ENCODE measurements around the gene SNRPA. TPM values are rescaled to one million over a fixed set of nuclear protein-coding genes. Genes with fewer than 3 reads are reported as not detected.

The SNRPA gene
- total and polyA plus RNA-seq, 2 of the 13 experiments (the other 11 are each of a cell fraction or from before 2014, with no cell fraction given) = 59.6 to 162 TPM

DNA sequence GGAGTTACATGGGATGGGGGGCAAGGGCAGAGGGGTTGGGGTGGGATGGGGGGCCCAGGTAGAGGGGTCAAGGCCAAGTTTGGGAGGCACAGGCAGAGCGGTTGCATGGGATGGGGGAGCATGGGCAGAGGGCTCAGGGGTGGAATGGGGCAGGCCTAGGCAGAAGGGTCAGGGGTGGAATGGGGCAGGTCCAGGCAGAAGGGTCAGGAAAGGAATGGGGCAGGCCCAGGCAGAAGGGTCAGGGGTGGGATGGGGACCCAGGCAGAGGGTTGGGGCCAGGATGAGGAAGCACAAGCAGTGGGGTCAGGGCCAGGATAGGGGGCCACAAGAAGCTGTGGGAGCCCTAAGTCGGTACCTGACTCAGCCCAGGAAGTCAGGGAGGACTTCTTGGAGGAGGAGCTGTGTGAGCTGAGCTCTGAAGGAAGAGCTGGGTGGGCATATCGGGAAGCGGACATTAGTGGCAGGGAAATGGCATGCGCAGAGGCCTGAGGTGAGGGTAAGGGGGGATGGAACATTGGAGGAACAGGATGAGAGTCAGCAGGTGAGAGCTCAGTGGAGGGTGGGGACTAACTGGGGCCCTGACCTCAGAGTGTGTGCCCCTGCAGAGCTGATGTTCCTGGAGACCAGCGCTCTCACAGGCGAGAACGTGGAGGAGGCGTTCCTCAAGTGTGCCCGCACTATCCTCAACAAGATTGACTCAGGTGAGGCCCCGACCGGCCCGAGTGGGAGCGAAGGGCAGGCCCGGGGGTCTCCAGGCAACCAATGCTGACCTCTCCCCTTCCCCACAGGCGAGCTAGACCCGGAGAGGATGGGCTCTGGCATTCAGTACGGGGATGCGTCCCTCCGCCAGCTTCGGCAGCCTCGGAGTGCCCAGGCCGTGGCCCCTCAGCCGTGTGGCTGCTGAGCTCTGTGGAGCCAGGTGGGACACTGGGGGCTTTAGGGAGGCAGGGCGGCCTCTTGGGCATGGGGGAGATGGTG, 35.3 kb downstream of the SNRPA start:
- no peak overlapping the region for H3K27ac ChIP-seq (ENCODE audit: extremely low read length, insufficient read depth, low read length)
- H3K27me3 ChIP-seq (ENCODE audit: control insufficient read depth in 1 of 2, insufficient read depth in 2 of 2, low read length in 2 of 2) = no peaks in the 10 kb centered on the region
- no TSS peak for BruUV-seq (replicated peaks)
- H3K4me3 ChIP-seq (replicated peaks in 1 of 3; ENCODE audit: insufficient read depth in 1 of 3, low read depth in 2 of 3, low read length in 3 of 3) = no peak overlapping the region
- no peak overlapping the region for H2AFZ ChIP-seq (ENCODE audit: low read length)
- in situ Hi-C loops (cut with HindIII; ENCODE audit: extremely low pct_ligation_motif_present, low pct_unique_long_range_greater_than_20kb) (no loop called here), intact Hi-C loops (cut with micrococcal nuclease; ENCODE audit: unreplicated experiment) (no loop called here)
- H3K4me1 ChIP-seq (ENCODE audit: insufficient read depth, low read length) = peaks cover 31% of the 10 kb centered on the region
- DNase-seq (ENCODE audit: low spot score) (no peak), FAIRE-seq (no peak), ATAC-seq (peak; percentile 31)
- no peaks in the 10 kb centered on the region for H4K20me1 ChIP-seq (ENCODE audit: insufficient read depth, low read length)
- H3K79me2 ChIP-seq (ENCODE audit: insufficient read depth, low read length) = no peaks in the 10 kb centered on the region
- H3K9me3 ChIP-seq (ENCODE audit: low read length) = no peaks in the 10 kb centered on the region
- ChIA-PET POLR2A (interaction anchor here (0.6 to 1.6 kb wide), 5 partner anchors 8 to 36 kb away, joined by 3 to 7 read pairs (median 5); partner anchors contain the start of genes ACTMAP, RAB4B and SNRPA), CTCF (ENCODE audit: low intra/inter-chr PET ratio, low total read pairs) (no interaction called here)
- H3K36me3 ChIP-seq (replicated peaks in 1 of 2; ENCODE audit: control insufficient read depth in 1 of 2, insufficient read depth in 2 of 2, low read length in 2 of 2) = no peaks in the 10 kb centered on the region
- no peak overlapping the region for H3K4me2 ChIP-seq (ENCODE audit: low read depth, low read length)
- no peak for TF ChIP-seq ZNF562 (CRISPR knock-in tag; IDR thresholded peaks at IDR 0.05; ENCODE audit: borderline replicate concordance)
- no peak overlapping the region for H3K9ac ChIP-seq (ENCODE audit: insufficient read depth, low read depth, low read length)
- WGBS (ENCODE audit: low lambda C conversion rate) = 67% methylated on average over 14 of the region's 25 CpGs

DNA sequence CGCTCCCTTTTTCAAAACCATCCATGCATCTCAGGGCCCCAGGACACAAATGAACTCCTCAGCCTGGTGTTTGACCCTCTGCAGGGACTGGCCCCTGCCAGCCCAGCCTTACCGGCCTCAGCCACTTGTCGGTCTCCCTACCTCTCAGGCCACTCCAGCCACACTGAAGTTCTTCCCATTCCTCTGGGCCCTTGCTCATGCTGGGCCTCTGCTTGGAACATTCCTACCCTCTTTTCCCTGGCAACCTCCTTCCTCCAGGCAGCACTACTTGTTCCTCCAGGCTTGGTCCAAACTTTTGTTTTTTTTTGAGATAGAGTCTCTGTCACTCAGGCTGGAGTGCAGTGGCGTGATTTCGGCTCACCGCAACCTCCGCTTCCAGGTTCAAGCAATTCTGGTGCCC, 40.3 kb downstream of the SNRPA start:
- no peak overlapping the region for H3K4me2 ChIP-seq (ENCODE audit: low read depth, low read length)
- 87% methylated on average over 7 of the region's 7 CpGs for WGBS (ENCODE audit: low lambda C conversion rate)
- intact Hi-C loops (cut with micrococcal nuclease; ENCODE audit: unreplicated experiment) (no loop called here), in situ Hi-C loops (cut with HindIII; ENCODE audit: extremely low pct_ligation_motif_present, low pct_unique_long_range_greater_than_20kb) (no loop called here)
- no peaks in the 10 kb centered on the region for H3K79me2 ChIP-seq (ENCODE audit: insufficient read depth, low read length)
- no peak for FAIRE-seq
- H2AFZ ChIP-seq (ENCODE audit: low read length) = no peak overlapping the region
- no peaks in the 10 kb centered on the region for H3K36me3 ChIP-seq (replicated peaks in 1 of 2; ENCODE audit: control insufficient read depth in 1 of 2, insufficient read depth in 2 of 2, low read length in 2 of 2)
- H3K9ac ChIP-seq (ENCODE audit: insufficient read depth, low read depth, low read length) = no peak overlapping the region
- ChIA-PET CTCF (ENCODE audit: low intra/inter-chr PET ratio, low total read pairs) (no interaction called here), POLR2A (no interaction called here)
- no peak overlapping the region for H3K27ac ChIP-seq (ENCODE audit: extremely low read length, insufficient read depth, low read length)
- no peaks in the 10 kb centered on the region for H4K20me1 ChIP-seq (ENCODE audit: insufficient read depth, low read length)
- H3K9me3 ChIP-seq (ENCODE audit: low read length) = no peaks in the 10 kb centered on the region
- DNase-seq (ENCODE audit: low spot score) = no peak
- no peaks in the 10 kb centered on the region for H3K27me3 ChIP-seq (ENCODE audit: control insufficient read depth in 1 of 2, insufficient read depth in 2 of 2, low read length in 2 of 2)
- peaks cover 39% of the 10 kb centered on the region for H3K4me1 ChIP-seq (ENCODE audit: insufficient read depth, low read length)
- ATAC-seq = peak; percentile 36; the same call in 2 of the 3 replicates
- no peak overlapping the region for H3K4me3 ChIP-seq (replicated peaks in 1 of 3; ENCODE audit: insufficient read depth in 1 of 3, low read depth in 2 of 3, low read length in 3 of 3)
- BruUV-seq (replicated peaks) = no TSS peak
- TF ChIP-seq, protein P1, sequence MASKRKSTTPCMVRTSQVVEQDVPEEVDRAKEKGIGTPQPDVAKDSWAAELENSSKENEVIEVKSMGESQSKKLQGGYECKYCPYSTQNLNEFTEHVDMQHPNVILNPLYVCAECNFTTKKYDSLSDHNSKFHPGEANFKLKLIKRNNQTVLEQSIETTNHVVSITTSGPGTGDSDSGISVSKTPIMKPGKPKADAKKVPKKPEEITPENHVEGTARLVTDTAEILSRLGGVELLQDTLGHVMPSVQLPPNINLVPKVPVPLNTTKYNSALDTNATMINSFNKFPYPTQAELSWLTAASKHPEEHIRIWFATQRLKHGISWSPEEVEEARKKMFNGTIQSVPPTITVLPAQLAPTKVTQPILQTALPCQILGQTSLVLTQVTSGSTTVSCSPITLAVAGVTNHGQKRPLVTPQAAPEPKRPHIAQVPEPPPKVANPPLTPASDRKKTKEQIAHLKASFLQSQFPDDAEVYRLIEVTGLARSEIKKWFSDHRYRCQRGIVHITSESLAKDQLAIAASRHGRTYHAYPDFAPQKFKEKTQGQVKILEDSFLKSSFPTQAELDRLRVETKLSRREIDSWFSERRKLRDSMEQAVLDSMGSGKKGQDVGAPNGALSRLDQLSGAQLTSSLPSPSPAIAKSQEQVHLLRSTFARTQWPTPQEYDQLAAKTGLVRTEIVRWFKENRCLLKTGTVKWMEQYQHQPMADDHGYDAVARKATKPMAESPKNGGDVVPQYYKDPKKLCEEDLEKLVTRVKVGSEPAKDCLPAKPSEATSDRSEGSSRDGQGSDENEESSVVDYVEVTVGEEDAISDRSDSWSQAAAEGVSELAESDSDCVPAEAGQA (IDR thresholded peaks at IDR 0.05; ENCODE audit: low read depth) = no peak
- TF ChIP-seq, protein P1 (CRISPR knock-in tag; IDR thresholded peaks at IDR 0.05; ENCODE audit: borderline replicate concordance) = no peak
- TF ChIP-seq, protein P2, sequence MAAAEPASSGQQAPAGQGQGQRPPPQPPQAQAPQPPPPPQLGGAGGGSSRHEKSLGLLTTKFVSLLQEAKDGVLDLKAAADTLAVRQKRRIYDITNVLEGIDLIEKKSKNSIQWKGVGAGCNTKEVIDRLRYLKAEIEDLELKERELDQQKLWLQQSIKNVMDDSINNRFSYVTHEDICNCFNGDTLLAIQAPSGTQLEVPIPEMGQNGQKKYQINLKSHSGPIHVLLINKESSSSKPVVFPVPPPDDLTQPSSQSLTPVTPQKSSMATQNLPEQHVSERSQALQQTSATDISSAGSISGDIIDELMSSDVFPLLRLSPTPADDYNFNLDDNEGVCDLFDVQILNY (CRISPR knock-in tag; conservative IDR thresholded peaks at IDR 0.05) = no peak
- TF ChIP-seq, protein P3, sequence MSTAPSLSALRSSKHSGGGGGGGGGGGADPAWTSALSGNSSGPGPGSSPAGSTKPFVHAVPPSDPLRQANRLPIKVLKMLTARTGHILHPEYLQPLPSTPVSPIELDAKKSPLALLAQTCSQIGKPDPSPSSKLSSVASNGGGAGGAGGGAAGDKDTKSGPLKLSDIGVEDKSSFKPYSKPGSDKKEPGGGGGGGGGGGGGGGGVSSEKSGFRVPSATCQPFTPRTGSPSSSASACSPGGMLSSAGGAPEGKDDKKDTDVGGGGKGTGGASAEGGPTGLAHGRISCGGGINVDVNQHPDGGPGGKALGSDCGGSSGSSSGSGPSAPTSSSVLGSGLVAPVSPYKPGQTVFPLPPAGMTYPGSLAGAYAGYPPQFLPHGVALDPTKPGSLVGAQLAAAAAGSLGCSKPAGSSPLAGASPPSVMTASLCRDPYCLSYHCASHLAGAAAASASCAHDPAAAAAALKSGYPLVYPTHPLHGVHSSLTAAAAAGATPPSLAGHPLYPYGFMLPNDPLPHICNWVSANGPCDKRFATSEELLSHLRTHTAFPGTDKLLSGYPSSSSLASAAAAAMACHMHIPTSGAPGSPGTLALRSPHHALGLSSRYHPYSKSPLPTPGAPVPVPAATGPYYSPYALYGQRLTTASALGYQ (CRISPR knock-in tag; IDR thresholded peaks at IDR 0.05) = no peak
- TF ChIP-seq, protein P4, sequence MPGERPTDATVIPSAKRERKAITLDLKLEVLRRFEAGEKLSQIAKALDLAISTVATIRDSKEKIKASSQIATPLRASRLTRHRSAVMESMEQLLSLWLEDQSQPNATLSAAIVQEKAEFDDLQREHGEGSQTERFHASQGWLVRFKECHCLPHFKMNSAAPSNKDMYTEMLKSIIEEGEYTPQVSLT (CRISPR knock-in tag; IDR thresholded peaks at IDR 0.05; ENCODE audit: borderline replicate concordance, low read depth) = no peak

All from HepG2 (cell line).